WERI-Rb-1 (cell line): ENCODE measurements around the gene ADARB1.
A peak's percentile ranks its signal among the peaks of the same experiment; 100 is the strongest.
"Not testable (repeated sequence)": the region's sequence is repeated elsewhere in the genome, so short reads cannot be mapped to it uniquely, and the experiment has no call there.

ENCODE experiments used
- DNase-seq: peaks from one replicate; pipeline ENCODE4 v3.0.0-alpha.2; 2020
- H3K27ac ChIP-seq: fragments of 250-450 bp; sonication (Bioruptor Pico); 2 replicates; pipeline ENCODE4 v1.5.1; 2020; ENCODE audit warnings: mild to moderate bottlenecking, moderate library complexity
- H3K27me3 ChIP-seq: fragments of 250-450 bp; sonication (Bioruptor Pico); 2 replicates; pipeline ENCODE4 v1.5.1; 2021; ENCODE audit warnings: mild to moderate bottlenecking, low read depth, moderate library complexity; ENCODE audit not compliant: insufficient read depth, severe bottlenecking
- H3K36me3 ChIP-seq: fragments of 250-450 bp; sonication (Bioruptor Pico); 2 replicates; pipeline ENCODE4 v1.5.1; 2020; ENCODE audit warnings: mild to moderate bottlenecking, moderate library complexity
- H3K4me3 ChIP-seq: 2 replicates; pipeline ENCODE4 v1.5.1; 2011; ENCODE audit warnings: low read depth, mild to moderate bottlenecking, control low read depth, low read length
- H3K9me3 ChIP-seq: fragments of 250-450 bp; sonication (Bioruptor Pico); 2 replicates; pipeline ENCODE4 v1.5.1; 2021; ENCODE audit warnings: mild to moderate bottlenecking, moderate library complexity; ENCODE audit not compliant: severe bottlenecking
- TF ChIP-seq, protein P1 (sequence below): IDR thresholded peaks from 2 replicates; pipeline ENCODE4 v1.5.1; 2011; ENCODE audit warnings: low read depth, mild to moderate bottlenecking, control low read depth, inconsistent platforms, low read length

Gene ADARB1

GRCh38 chr21:45141507-45141906 is 67.1 kb downstream of the ADARB1 start:
- no peaks in the 10 kb centered on the region for H3K9me3 ChIP-seq
- H3K27me3 ChIP-seq, result no peaks in the 10 kb centered on the region
- H3K4me3 ChIP-seq, result no peak overlapping the region
- TF ChIP-seq, protein P1, sequence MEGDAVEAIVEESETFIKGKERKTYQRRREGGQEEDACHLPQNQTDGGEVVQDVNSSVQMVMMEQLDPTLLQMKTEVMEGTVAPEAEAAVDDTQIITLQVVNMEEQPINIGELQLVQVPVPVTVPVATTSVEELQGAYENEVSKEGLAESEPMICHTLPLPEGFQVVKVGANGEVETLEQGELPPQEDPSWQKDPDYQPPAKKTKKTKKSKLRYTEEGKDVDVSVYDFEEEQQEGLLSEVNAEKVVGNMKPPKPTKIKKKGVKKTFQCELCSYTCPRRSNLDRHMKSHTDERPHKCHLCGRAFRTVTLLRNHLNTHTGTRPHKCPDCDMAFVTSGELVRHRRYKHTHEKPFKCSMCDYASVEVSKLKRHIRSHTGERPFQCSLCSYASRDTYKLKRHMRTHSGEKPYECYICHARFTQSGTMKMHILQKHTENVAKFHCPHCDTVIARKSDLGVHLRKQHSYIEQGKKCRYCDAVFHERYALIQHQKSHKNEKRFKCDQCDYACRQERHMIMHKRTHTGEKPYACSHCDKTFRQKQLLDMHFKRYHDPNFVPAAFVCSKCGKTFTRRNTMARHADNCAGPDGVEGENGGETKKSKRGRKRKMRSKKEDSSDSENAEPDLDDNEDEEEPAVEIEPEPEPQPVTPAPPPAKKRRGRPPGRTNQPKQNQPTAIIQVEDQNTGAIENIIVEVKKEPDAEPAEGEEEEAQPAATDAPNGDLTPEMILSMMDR, result no peak
- peaks cover 34% of the 10 kb centered on the region for H3K36me3 ChIP-seq
- no peak overlapping the region for H3K27ac ChIP-seq
- no peak for DNase-seq

GRCh38 chr21:45142469-45143308 is 68.3 kb downstream of the ADARB1 start:
- H3K27ac ChIP-seq, result no peak overlapping the region
- peaks cover 34% of the 10 kb centered on the region for H3K36me3 ChIP-seq
- no peak for DNase-seq

DNA sequence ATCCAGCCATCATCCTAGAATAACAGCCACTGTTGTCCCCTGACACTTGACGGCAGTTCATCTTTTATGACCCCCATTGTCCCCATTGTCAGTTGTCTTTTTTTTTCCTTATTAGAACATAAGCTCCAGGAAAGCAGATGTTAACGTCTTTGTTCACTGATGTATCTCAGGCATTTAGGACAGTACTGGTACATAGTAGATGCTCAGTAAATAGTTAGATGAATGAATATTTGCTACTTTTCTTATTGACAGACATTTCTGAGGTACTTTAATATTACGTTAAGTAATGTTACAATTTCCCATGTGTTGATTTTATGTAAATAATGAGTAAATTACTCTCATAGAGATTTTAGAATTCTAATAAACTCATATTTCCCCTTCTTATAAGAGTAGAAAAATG is 69.5 kb downstream of the ADARB1 start:
- TF ChIP-seq, protein P1, result no peak
- H3K9me3 ChIP-seq, result no peaks in the 10 kb centered on the region
- peaks cover 28% of the 10 kb centered on the region for H3K36me3 ChIP-seq
- H3K27me3 ChIP-seq, result no peaks in the 10 kb centered on the region
- no peak overlapping the region for H3K27ac ChIP-seq
- no peak for DNase-seq
- no peak overlapping the region for H3K4me3 ChIP-seq

More at GRCh38 chr21:45142469-45143308, 68.3 kb downstream of the ADARB1 start:
- no peaks in the 10 kb centered on the region for H3K27me3 ChIP-seq
- TF ChIP-seq, protein P1, result no peak
- H3K4me3 ChIP-seq, result no peak overlapping the region
- no peaks in the 10 kb centered on the region for H3K9me3 ChIP-seq

GRCh38 chr21:45145146-45145545 is 70.8 kb downstream of the ADARB1 start:
- Histone ChIP-seq H3K9me3 (no peaks in the 10 kb centered on the region), H3K27me3 (no peaks in the 10 kb centered on the region), H3K4me3 (no peak overlapping the region), H3K27ac (peak overlapping the region; percentile 57), H3K36me3 (peaks cover 28% of the 10 kb centered on the region)
- TF ChIP-seq, protein P1, result no peak
- DNase-seq, result no peak

GRCh38 chr21:45145846-45146245 is 71.5 kb downstream of the ADARB1 start:
- Histone ChIP-seq H3K27ac (peak overlapping the region; percentile 57), H3K36me3 (peaks cover 28% of the 10 kb centered on the region)
- peak; percentile 51 for DNase-seq
- not testable (repeated sequence) for H3K4me3 ChIP-seq, H3K27me3 ChIP-seq, H3K9me3 ChIP-seq

DNA sequence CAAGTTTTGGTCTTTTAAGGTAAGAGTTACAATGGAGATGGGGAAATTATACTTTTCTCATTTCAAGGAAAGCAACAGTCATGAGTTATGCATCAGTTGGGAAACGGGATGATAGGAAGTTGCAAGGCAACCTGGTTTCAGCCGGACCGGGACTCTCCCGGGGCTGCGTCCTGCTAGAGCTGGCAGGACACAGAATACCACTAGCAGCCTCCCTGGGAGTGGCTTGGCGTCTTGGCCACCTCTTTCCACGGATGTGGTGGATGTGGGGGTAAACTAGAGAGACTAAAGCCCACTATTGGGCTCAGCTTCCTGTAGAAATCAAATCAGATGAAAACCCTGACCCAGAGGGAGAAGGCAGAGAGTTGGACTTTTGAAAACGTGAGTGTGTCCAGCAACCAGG is 71.9 kb downstream of the ADARB1 start:
- no peak for DNase-seq
- peaks cover 28% of the 10 kb centered on the region for H3K36me3 ChIP-seq
- TF ChIP-seq, protein P1, result no peak
- H3K4me3 ChIP-seq, result no peak overlapping the region
- H3K27ac ChIP-seq, result peak overlapping the region; percentile 57
- no peaks in the 10 kb centered on the region for H3K27me3 ChIP-seq
- H3K9me3 ChIP-seq, result no peaks in the 10 kb centered on the region
